Measurements from ENCODE around the gene PFKFB3. TPM values are rescaled to one million over a fixed set of nuclear protein-coding genes. Genes with fewer than 3 reads are reported as not detected.
"Not testable (repeated sequence)": the region's sequence is repeated elsewhere in the genome, so short reads cannot be mapped to it uniquely, and the experiment has no call there.

Gene PFKFB3
- total RNA-seq, 1 donor from 2014 or later = 30.8 TPM

DNA sequence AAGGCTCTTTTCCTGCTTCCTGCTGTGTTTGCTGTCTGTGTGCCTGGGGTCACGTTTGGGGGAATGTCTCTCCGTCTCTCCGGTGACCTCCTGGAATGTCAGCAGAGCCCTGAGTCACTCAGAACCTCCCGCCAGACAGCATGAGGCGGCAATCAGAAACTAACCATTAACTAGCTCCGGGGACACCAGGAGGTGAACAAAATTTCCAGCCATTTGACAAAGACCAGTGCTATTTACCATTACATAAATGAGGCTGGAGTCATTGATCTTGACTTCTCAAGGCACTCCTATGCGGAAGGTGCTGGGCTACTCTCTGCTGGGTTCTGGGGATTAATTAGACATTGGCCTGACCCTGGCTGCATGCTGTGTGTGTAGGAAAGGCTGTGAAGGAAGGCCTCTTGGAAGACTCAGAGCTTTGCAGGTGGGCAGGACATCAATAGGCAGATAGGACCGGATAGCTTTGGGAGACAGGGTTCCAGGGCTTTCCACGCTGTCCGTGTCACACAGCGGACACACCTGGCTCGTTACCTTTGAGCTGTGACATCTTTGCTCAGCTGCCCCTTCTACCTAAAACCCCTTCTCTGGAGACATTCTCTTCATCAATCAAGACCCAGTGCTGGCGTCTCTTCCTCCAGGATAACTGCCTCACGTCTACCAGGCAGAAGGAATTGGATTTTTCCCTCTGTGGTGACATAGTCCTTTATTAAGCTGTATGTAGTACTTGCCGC, 77.0 kb downstream of the PFKFB3 start:
- peak; percentile 26 for ATAC-seq
- intact Hi-C loops (cut with micrococcal nuclease) = no loop called here

DNA sequence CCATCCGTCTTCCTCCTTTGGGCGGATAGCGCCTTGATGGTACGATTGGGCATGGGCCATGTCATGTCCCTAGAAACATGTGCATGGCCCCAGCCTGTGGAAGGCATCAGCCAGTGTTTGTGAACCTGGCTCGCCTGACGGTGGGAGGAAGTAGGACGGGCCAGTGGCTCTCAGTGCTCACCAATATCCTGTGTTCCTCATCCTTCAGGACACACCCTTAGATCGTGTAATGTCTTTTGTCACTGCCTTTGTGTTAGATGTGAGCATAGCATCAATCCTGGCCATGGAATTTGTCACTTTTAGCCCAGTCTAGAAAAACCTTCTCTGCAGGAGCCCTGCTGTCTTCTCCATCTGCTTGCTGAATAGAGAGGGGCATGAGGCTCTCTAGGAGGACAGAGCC, 77.6 kb downstream of the PFKFB3 start:
- intact Hi-C loops (cut with micrococcal nuclease) = no loop called here

More for the DNA sequence above, 77.0 kb downstream of the PFKFB3 start:
- DNase-seq = no peak

DNA sequence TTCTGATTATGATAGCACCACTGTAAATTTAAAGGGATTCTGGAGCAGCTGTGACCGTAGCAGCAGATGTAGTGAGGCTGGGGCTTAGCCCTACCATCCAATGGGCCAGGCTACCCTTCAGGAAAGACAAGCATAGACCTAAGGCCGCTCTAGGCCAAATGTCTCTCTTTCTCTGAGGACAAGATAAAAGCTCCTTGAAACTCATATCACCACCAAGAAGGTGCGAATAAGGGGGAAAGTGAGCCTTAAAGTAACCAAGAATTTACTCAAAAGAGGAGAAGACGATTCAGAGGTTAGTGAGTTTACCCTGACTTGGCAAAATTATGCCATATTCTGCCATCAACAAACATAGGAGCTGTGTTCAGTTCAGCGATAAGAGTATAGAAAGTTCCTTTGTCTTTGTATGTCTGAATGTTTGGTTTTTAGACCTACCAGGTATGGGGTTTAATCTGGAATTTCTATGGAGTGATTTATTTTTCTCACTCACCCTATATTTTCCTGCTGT, 79.8 kb downstream of the PFKFB3 start:
- DNase-seq (no peak), ATAC-seq (no peak)
- intact Hi-C loops (cut with micrococcal nuclease) = no loop called here

More for the DNA sequence above, 77.6 kb downstream of the PFKFB3 start:
- DNase-seq = no peak
- ATAC-seq = no peak

DNA sequence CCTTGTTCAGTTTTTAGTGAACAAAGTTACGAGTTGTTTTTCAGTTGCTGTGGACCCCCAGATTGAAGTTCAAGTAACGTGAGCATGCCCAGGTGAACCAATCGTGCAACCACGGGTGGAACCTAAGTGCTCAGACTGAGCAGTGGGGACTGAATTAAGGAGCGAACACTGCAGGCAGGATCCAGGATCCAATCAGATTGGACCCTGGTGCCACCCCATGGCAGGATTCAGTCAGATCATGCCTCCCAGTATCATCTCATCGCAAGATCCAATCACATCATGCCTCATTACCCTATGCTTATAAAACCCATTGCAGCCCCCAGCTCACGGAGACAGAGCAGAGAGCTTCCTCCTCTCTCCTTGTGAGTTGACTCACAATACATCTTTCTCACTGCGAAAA, 80.9 kb downstream of the PFKFB3 start:
- no peak for ATAC-seq

DNA sequence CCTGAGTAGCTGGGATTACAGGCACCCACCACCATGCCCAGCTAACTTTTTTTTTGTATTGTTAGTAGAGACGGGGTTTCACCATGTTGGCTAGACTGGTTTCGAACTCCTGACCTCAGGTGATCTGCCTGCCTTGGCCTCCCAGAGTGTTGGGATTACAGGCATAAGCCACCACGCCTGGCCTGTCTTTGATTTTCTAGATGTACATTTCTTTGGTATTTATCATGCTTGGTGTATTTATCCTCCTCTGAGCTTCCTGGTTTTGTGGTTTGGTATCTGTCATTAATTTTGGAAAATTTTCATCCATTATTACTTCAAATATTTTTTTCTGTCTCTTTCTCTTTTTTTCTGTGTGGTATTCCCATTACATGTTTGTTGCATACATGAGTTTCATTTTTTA, 87.9 kb downstream of the PFKFB3 start:
- intact Hi-C loops (cut with micrococcal nuclease); ATAC-seq; DNase-seq: not testable (repeated sequence)

More for the DNA sequence above, 80.9 kb downstream of the PFKFB3 start:
- no peak for DNase-seq
- intact Hi-C loops (cut with micrococcal nuclease) = no loop called here

DNA sequence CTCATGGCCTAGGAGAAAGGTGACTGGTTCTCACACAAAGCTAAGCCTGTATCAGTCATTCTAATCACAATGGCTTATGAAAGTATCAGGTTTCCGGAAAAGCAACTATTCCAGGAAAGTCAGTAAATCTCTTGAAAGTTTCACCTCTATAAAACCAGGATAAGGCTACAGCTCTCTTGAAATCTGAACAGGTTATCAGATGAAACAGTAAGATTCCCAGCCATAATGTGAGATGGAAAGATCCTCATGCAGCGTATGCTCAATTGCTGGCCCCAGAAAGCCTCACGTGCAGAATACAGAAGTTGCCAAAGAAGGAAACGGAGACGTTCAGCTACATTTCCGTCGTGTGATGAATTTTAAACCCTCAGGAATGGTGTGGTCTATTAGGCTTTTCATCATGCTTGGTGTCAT, 90.0 kb downstream of the PFKFB3 start:
- no peak for DNase-seq
- intact Hi-C loops (cut with micrococcal nuclease) = no loop called here

DNA sequence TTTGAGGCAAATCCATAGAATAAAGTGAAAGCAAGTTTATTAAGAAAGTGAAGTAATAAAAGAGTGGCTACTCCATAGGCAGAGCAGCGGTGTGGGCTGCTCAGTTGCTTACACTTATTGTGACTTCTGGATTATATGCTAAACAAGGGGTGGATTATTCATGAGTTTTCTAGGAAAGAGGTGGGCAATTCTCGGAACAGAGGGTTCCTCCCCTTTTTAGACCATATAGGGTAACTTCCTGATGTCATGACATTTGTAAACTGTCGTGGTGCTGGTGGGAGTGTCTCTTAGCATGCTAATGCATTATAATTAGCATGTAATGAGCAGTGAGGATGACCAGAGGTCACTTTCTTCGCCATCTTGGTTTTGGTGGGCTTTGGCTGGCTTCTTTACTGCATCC, 93.7 kb downstream of the PFKFB3 start:
- ATAC-seq; intact Hi-C loops (cut with micrococcal nuclease); DNase-seq: not testable (repeated sequence)

More for the DNA sequence above, 90.0 kb downstream of the PFKFB3 start:
- no peak for ATAC-seq

DNA sequence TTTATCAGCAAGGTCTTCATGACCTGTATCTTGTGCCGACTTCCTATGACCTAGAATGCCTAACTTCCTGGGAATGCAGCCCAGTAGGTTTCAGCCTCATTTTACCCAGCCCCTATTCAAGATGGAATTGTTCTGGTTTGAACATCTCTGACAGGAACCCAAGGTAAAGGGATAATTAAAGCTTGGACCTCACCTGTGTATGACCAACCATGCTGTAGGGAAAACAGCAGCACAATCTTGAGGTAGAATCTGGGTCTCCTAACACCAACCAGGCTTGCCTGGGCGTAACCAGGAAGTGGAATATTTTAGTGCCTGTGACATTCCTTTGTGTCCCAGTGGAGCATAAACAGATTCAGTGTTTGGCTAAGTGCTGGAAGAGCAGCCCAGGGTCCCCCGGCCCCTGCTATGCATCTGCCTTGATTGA, 94.1 kb downstream of the PFKFB3 start:
- ATAC-seq (no peak), DNase-seq (no peak)
- intact Hi-C loops (cut with micrococcal nuclease) = no loop called here

DNA sequence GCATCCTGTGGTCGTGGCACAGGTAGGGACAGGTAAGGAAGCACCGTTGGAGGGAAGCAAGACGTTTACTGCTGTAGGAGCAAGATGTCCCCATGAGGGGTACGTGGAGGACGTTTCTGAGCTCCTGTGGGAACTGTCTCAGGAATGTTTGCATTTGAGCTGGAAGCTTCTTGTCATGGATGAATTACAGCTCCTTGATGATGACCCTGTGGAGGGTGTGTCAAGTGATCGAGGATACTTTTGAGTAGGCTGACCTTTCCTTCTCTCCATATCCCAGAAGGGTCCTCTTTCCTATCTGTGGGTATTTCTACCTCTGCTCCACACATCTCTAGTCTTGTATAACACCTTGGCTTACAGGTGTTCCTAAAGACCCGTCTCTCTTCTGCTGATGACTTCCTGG, 94.8 kb downstream of the PFKFB3 start:
- intact Hi-C loops (cut with micrococcal nuclease) = no loop called here
- DNase-seq = no peak

DNA sequence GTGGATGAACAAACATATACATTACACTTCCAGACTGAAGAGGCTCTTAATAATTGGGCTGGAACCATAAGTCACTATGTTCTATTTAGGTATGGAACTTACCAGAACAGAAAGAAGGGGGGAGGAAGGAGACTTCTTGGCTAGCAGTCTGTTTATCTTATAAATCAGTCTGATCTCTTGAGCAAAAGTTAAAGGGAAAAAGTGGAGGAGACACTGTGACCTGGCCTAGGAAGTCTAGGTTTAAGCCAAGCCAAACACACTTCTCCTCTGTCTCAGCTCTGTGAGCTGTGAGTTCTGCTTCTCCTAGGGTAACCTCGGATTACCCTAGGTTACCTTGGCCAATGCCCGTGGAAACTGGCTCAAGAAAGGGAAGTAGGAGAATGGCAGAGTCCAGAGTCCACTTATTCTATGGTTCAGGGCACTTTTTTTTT, 95.2 kb downstream of the PFKFB3 start:
- DNase-seq = no peak
- no peak for ATAC-seq
- intact Hi-C loops (cut with micrococcal nuclease) = no loop called here

More for the DNA sequence above, 94.8 kb downstream of the PFKFB3 start:
- ATAC-seq = no peak

DNA sequence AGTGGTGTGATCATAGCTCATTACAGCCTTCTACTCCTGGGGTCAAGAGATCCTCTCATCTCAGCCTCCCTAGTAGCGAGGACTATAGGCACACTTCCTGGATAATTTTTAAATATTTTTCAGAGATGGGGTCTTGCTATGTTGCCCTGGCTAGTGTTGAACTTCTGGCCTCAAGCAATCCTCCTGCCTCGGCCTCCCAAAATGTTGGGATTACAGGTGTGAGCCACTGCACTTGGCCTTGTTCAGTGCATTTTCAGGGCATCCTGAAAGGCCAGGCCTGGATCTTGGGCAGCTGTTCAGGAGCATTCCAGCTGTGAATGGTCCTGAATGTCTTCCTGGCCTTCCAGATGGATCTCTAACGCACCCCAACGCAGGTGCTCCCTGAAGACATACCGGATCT, 95.7 kb downstream of the PFKFB3 start:
- intact Hi-C loops (cut with micrococcal nuclease) = no loop called here
- ATAC-seq = no peak
- no peak for DNase-seq

DNA sequence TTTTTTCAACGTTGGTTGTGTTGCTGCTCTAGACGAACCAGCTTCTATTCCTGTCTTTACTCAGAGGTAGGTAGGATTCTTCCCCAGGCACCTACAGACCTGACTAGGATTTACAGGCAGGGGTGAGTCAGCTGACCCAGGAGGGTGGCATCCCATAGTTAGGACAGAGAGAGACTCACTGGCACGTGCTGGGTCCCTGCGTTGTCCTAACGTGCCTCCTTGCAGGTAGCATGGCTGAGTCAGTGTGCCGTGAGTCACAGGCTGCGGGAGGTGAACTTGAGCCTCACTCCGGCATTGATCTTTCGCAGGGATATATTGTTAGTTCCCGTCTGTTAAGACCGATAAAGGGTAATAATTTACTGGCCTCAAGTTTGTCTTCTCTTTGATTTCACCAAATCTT, 96.5 kb downstream of the PFKFB3 start:
- no peak for DNase-seq
- intact Hi-C loops (cut with micrococcal nuclease) = no loop called here
- ATAC-seq = no peak

DNA sequence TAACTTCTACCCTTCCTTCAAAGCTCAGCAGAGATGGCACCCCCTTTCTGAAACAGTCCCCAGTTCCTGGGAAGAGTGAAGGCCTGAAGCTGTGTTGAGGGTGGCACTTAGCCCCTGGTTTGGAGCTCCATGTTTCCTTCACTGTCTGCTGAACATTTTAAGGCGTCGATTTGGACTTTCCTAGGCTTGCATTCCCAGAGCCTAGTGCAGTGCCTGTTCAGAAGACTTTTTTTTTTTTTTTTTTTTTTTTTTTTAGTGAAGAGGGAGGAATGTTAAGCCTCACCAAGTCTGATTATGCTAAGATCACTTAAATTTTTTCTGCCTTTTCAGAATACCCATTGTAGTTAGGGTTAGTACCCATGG, 97.0 kb downstream of the PFKFB3 start:
- DNase-seq (no peak), ATAC-seq (no peak)
- intact Hi-C loops (cut with micrococcal nuclease) = no loop called here

DNA sequence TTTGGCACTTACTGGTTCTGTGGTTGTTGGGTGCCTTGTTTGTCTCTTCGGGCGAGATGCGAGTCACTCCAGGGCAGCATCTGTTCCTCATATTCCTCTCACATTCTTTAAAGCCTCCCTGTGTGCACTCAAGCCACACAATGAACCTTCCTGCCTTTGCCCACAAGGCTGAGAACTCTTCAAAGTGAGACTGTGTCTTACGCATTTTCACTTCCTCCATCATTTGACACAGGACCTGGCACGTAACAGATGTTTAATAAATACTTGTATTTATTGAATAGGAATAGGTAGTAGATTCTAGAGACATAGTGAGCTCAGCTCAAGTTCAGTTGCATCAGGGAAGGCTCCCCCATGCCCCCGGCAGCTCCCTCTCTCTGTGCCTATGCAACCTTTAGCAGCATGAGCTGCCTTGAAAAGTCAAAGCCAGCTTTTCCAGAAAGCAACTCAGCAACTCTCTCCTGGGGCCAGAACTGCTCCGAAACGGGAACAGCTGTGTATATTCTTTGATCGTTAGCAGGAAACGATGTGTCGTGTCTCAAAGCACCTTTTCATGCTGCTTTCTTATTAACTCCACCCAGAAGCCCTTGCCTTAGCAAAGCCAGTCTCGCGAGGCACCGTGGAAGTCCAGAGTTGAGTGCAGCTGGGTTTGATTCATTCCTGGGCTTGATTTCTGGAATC, 97.5 kb downstream of the PFKFB3 start:
- intact Hi-C loops (cut with micrococcal nuclease) = no loop called here
- ATAC-seq (peak; percentile 57), DNase-seq (no peak)

DNA sequence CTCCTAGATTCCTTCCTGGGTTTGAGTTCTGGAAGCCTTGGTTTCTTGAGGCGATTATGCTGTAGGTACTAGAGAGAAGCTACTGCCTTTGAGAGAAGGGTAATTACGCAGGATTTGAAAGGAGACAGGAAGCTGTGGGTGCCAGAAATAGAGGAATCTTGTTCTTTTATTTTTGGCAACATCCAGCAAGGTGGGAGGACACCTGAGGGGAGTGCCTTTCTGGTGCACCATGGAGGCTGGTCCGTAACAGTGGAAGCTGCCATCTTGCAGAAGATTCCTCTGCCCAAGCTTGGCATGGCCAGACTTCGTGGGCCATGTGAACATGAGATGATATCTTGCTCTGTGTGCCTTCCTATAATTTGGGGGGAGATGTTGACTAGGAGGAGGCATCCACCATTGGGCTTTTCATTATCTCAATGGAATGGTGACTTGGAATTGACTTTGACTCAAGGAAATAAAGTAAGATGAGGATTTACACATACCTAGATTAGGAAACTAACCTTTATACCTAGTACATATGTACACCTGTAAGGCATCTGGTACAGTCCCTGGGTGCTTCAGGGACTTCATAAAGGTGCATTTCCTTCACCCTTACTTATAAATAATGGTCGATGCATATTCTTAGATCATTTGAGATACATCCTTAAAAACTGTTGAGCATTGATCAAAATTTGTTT, 98.2 kb downstream of the PFKFB3 start:
- ATAC-seq = no peak
- DNase-seq = no peak
- intact Hi-C loops (cut with micrococcal nuclease) = no loop called here

DNA sequence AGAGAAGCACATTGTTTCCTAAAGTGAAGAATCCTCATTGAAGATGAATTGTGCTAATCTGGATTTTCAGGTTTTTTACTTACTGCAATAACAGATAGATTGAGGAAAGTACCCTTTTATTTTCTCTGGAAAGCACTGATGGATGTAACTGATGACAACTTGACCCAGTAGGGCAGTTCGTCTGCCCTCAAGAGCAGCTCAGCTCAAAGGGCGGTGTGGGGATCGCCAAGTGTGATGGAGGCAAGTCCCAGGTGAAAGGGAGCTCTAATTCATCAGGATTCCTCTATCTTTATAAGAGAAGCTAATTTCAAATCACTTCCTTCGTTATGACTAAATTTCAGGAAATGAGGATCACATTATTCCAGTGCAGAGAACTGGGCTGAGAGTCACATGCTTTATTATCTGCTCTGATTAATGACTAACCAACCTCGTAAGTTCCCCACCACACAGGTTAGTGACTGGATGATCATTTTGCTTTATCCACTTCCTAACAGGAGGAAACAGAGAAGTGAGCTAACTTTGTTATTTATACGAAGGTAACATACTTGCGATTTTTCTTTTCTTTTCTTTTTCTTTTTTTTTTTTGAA, 98.8 kb downstream of the PFKFB3 start:
- ATAC-seq (no peak), DNase-seq (no peak)
- intact Hi-C loops (cut with micrococcal nuclease) = no loop called here

Data from left ventricle myocardium superior (tissue), 1 donor.